PFSK-1 (cell line): Measurements from ENCODE around the gene SDF4.

Source experiments
- FOXP2 ChIP-seq: optimal IDR thresholded peaks from 2 replicates; pipeline ENCODE3; 2011; ENCODE audit warnings: borderline replicate concordance, control low read depth, inconsistent platforms; ENCODE audit not compliant: insufficient read depth; ENCODE audit errors: extremely low read length, extremely low read depth
- POLR2AphosphoS5 ChIP-seq: IDR thresholded peaks from 2 replicates; pipeline ENCODE4 v1.6.1; 2012; ENCODE audit warnings: low read depth, mild to moderate bottlenecking, control low read depth, low read length, moderate library complexity
- REST ChIP-seq, 2 experiments: IDR thresholded peaks; 2 replicates each; pipeline versions ENCODE4 v1.6.1 to v1.8.0; 2011 to 2012; ENCODE audit warnings: low read depth in 2 of 2, low read length in 2 of 2, control low read depth in 1 of 2, inconsistent platforms in 1 of 2, mild to moderate bottlenecking in 1 of 2, moderate library complexity in 1 of 2; ENCODE audit not compliant: insufficient read depth in 1 of 2
- SIN3A ChIP-seq: IDR thresholded peaks from 2 replicates; pipeline ENCODE4 v1.6.1; 2012; ENCODE audit warnings: mild to moderate bottlenecking, low read length, moderate library complexity, borderline replicate concordance; ENCODE audit not compliant: insufficient read depth
- TAF1 ChIP-seq: IDR thresholded peaks from 2 replicates; pipeline ENCODE4 v1.6.1; 2012; ENCODE audit warnings: low read length, control low read depth, borderline replicate concordance; ENCODE audit not compliant: insufficient read depth

SDF4 gene

GRCh38 chr1:1199961-1200875 is 31.6 kb downstream of the SDF4 start:
- TF ChIP-seq SIN3A (no peak), REST (IDR thresholded peaks at IDR 0.05; ENCODE audit: insufficient read depth in 1 of 2, low read depth in 2 of 2, low read length in 2 of 2) (no peak), FOXP2 (no peak), TAF1 (no peak), POLR2AphosphoS5 (no peak)

- TF ChIP-seq REST (IDR thresholded peaks at IDR 0.05; ENCODE audit: insufficient read depth in 1 of 2, low read depth in 2 of 2, low read length in 2 of 2), result no peak
- no peak for TF ChIP-seq POLR2AphosphoS5
- TF ChIP-seq TAF1, result no peak
- no peak for TF ChIP-seq FOXP2
- no peak for TF ChIP-seq SIN3A
Observed at GRCh38 chr1:1199141-1199960, 32.5 kb downstream of the SDF4 start.

GRCh38 chr1:1198423-1199140 is 33.2 kb downstream of the SDF4 start:
- TF ChIP-seq TAF1 (no peak), FOXP2 (no peak), REST (IDR thresholded peaks at IDR 0.05; ENCODE audit: insufficient read depth in 1 of 2, low read depth in 2 of 2, low read length in 2 of 2) (no peak)

- TF ChIP-seq SIN3A (no peak), REST (IDR thresholded peaks at IDR 0.05; ENCODE audit: insufficient read depth in 1 of 2, low read depth in 2 of 2, low read length in 2 of 2) (no peak), TAF1 (no peak), POLR2AphosphoS5 (no peak), FOXP2 (no peak)
Observed at GRCh38 chr1:1197551-1198422, 34.0 kb downstream of the SDF4 start.
